OCI-LY7 (cell line): ENCODE results near the gene PRG3.

Source experiments
- EZH2phosphoT487 ChIP-seq: fragments of 200-600 bp; sonication (generic); IDR thresholded peaks from 2 replicates; pipeline ENCODE4 v1.6.1; 2018; ENCODE audit warnings: low read depth, borderline replicate concordance, mild to moderate bottlenecking, mixed run types, antibody characterized with exemption, low read length, moderate library complexity, mixed read lengths
- TF ChIP-seq, protein P1 (sequence below): fragments of 200-600 bp; sonication (generic); conservative IDR thresholded peaks from 2 replicates; pipeline ENCODE4 v1.5.1; 2014; ENCODE audit warnings: mild to moderate bottlenecking, antibody characterized with exemption, low read length, moderate library complexity, mixed read lengths

DNA sequence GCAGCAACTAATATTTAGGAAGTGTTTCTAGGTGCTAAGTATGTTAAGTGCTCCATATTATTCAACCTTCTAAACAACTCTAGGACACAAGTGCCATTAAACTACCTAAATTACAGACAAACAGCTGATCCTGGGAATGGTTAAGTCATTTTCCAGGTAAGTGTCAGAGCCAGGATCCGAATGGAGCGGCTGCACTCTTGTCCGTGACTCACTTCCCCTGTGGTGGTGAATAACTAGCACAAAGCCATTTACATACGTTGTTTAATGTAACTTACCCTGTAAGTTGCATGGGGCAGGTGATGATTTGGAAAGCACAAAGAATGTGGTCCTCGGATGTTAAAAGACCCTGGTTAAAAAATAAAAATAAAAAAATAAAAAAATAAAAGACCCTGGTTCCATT, 18.3 kb upstream of the PRG3 start:
- TF ChIP-seq, protein P1, sequence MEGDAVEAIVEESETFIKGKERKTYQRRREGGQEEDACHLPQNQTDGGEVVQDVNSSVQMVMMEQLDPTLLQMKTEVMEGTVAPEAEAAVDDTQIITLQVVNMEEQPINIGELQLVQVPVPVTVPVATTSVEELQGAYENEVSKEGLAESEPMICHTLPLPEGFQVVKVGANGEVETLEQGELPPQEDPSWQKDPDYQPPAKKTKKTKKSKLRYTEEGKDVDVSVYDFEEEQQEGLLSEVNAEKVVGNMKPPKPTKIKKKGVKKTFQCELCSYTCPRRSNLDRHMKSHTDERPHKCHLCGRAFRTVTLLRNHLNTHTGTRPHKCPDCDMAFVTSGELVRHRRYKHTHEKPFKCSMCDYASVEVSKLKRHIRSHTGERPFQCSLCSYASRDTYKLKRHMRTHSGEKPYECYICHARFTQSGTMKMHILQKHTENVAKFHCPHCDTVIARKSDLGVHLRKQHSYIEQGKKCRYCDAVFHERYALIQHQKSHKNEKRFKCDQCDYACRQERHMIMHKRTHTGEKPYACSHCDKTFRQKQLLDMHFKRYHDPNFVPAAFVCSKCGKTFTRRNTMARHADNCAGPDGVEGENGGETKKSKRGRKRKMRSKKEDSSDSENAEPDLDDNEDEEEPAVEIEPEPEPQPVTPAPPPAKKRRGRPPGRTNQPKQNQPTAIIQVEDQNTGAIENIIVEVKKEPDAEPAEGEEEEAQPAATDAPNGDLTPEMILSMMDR = no peak
- TF ChIP-seq EZH2phosphoT487 = no peak
